K562 (cell line): ENCODE results near the gene CMBL. TPM values are rescaled to one million over a fixed set of nuclear protein-coding genes. Genes with fewer than 3 reads are reported as not detected.

Experiments used
- ATAC-seq: fragments of 200-7000 bp; cut with Tn5 transposase; 3 replicates; pipeline ENCODE4 v1.9.1; 2020; ENCODE audit warnings: moderate library complexity
- BruUV-seq: library from RNA; stranded (reverse); fragments of 400-500 nt; replicated peaks from 2 replicates; lab custom pipeline; 2021; lab: Mats Ljungman, UMichigan
- CTCF ChIA-PET: fragments of 300-600 bp; formaldehyde crosslinking; extraction: SDS; loops from one replicate; lab custom pipeline; 2021; ENCODE audit warnings: low intra/inter-chr PET ratio; lab: Yijun Ruan, JAX
- POLR2A ChIA-PET: fragments of 300-600, 350-650 bp; sonication (Branson Sonifier 250); formaldehyde crosslinking; extraction: SDS; loops from one replicate; lab custom pipeline; 2021; ENCODE audit warnings: antibody characterized with exemption, inconsistent platforms; lab: Yijun Ruan, JAX
- DNase-seq, 4 experiments: peaks; one replicate each; pipeline versions ENCODE4 v3.0.0 to v3.0.0-alpha.2; 2011 to 2018; ENCODE audit warnings: low spot score in 3 of 4, mixed read lengths in 3 of 4; ENCODE audit errors: extremely low read depth in 1 of 4
- FAIRE-seq: peaks from 2 replicates; lab custom pipeline; 2011; peaks lifted over from hg19 to GRCh38; lab: Jason Lieb, UNC
- H2AFZ ChIP-seq: 2 replicates; pipeline ENCODE4 v1.6.0; 2011; ENCODE audit warnings: low read depth, low read length, control low read depth, inconsistent platforms
- H3K27ac ChIP-seq: fragments of 200-600 bp; 3 replicates; pipeline ENCODE4 v1.8.0; 2011; ENCODE audit warnings: low read depth, mild to moderate bottlenecking, control low read depth, inconsistent platforms, low read length, moderate library complexity, mixed read lengths; ENCODE audit errors: extremely low read depth
- H3K27me3 ChIP-seq, 2 experiments: fragments of 300-600 bp in 1 of 2; 2 replicates in 1 of 2; 3 replicates in 1 of 2; pipeline versions ENCODE4 v1.6.0 to v1.8.0; 2011; ENCODE audit warnings: inconsistent platforms in 2 of 2, low read length in 2 of 2, mild to moderate bottlenecking in 1 of 2, mixed read lengths in 1 of 2, moderate library complexity in 1 of 2; ENCODE audit not compliant: control insufficient read depth in 2 of 2, insufficient read depth in 2 of 2
- H3K36me3 ChIP-seq: fragments of 300-600 bp; 3 replicates; pipeline ENCODE4 v1.8.0; 2011; ENCODE audit warnings: mild to moderate bottlenecking, low read length, inconsistent platforms; ENCODE audit not compliant: control insufficient read depth, insufficient read depth
- H3K4me1 ChIP-seq, 2 experiments: fragments of 200-600 bp in 1 of 2; replicated peaks in 1 of 2; 2 replicates in 1 of 2; 3 replicates in 1 of 2; pipeline versions ENCODE4 v1.5.1 to v1.8.0; 2011; ENCODE audit warnings: inconsistent platforms in 2 of 2, low read length in 2 of 2, mild to moderate bottlenecking in 1 of 2, mixed read lengths in 1 of 2, moderate library complexity in 1 of 2; ENCODE audit not compliant: control insufficient read depth in 2 of 2, insufficient read depth in 2 of 2
- H3K4me2 ChIP-seq: 2 replicates; pipeline ENCODE4 v1.6.1; 2011; ENCODE audit warnings: low read length, control low read depth, inconsistent platforms, mixed read lengths; ENCODE audit not compliant: insufficient read depth
- H3K4me3 ChIP-seq: fragments of 200-600 bp; sonication (generic), shearing (Covaris generic); 2 replicates; pipeline ENCODE4 v1.5.1; 2016; ENCODE audit warnings: control low read depth, inconsistent platforms
- H3K79me2 ChIP-seq: fragments of 200-600 bp; 3 replicates; pipeline ENCODE4 v1.8.0; 2011; ENCODE audit warnings: low read length, inconsistent platforms; ENCODE audit not compliant: control insufficient read depth, insufficient read depth
- H3K9ac ChIP-seq, 2 experiments: 2 replicates each; pipeline versions ENCODE4 v1.6.0 to v1.6.1; 2011; ENCODE audit warnings: low read depth in 2 of 2, low read length in 2 of 2, control low read depth in 1 of 2, inconsistent platforms in 1 of 2, mild to moderate bottlenecking in 1 of 2, mixed read lengths in 1 of 2; ENCODE audit not compliant: insufficient read depth in 1 of 2
- H3K9me1 ChIP-seq: one replicate; pipeline ENCODE4 v1.6.0; 2011; ENCODE audit warnings: inconsistent platforms, mild to moderate bottlenecking, low read length, moderate library complexity; ENCODE audit not compliant: control insufficient read depth, insufficient read depth
- H3K9me3 ChIP-seq: replicated peaks from 2 replicates; pipeline ENCODE4 v1.5.1; 2011; ENCODE audit warnings: low read depth, low read length, inconsistent platforms; ENCODE audit not compliant: control insufficient read depth, insufficient read depth
- H4K20me1 ChIP-seq: replicated peaks from 2 replicates; pipeline ENCODE4 v1.6.1; 2011; ENCODE audit warnings: low read length, inconsistent platforms, mixed read lengths; ENCODE audit not compliant: control insufficient read depth, insufficient read depth
- CREB1 ChIP-seq, 2 experiments: sonication (generic) in 1 of 2; formaldehyde crosslinking in 1 of 2; IDR thresholded peaks; 2 replicates each; pipeline versions ENCODE4 v1.6.1 to v1.8.0; 2012 to 2022; ENCODE audit warnings: inconsistent platforms in 1 of 2, mild to moderate bottlenecking in 1 of 2, missing genetic modification reagents in 1 of 2, moderate library complexity in 1 of 2
- KHSRP ChIP-seq: fragments of 450-650 bp; IDR thresholded peaks from 2 replicates; pipeline ENCODE4 v1.6.1; 2017
- MCM7 ChIP-seq, 2 experiments: fragments of 450-650 bp; IDR thresholded peaks; 2 replicates each; pipeline ENCODE4 v1.6.1; 2016 to 2018
- NCOA2 ChIP-seq, 2 experiments: fragments of 450-650 bp; IDR thresholded peaks; 2 replicates each; pipeline ENCODE4 v1.6.1; 2018; ENCODE audit warnings: mild to moderate bottlenecking in 2 of 2, moderate library complexity in 1 of 2; ENCODE audit not compliant: partially characterized antibody in 2 of 2
- OTX1 ChIP-seq: fragments of 450-650 bp; formaldehyde crosslinking; IDR thresholded peaks from 2 replicates; pipeline ENCODE4 v1.4.0; 2022; ENCODE audit warnings: mild to moderate bottlenecking
- PRPF4 ChIP-seq: fragments of 200-400 bp; formaldehyde crosslinking; IDR thresholded peaks from one replicate; pipeline ENCODE4 v1.6.1; 2017; ENCODE audit warnings: low read length, low read depth, mild to moderate bottlenecking; ENCODE audit not compliant: insufficient read depth, poor library complexity, severe bottlenecking
- ZBTB40 ChIP-seq, 2 experiments: fragments of 450-650 bp in 1 of 2; sonication (generic) in 1 of 2; formaldehyde crosslinking in 1 of 2; IDR thresholded peaks; 2 replicates each; pipeline versions ENCODE4 v1.7.1 to v1.9.0; 2016 to 2022; ENCODE audit warnings: inconsistent platforms in 1 of 2, mild to moderate bottlenecking in 1 of 2, missing genetic modification reagents in 1 of 2
- ZNF766 ChIP-seq: fragments of 200-800 bp; sonication (Bioruptor generic); conservative IDR thresholded peaks from 2 replicates; pipeline ENCODE4 v1.6.1; 2016; ENCODE audit warnings: missing genetic modification characterization, missing compliant biosample characterization
- WGBS: fragments of 100-300 bp; shearing (Covaris generic); methylation state at CpG from one replicate; pipeline ENCODE4 v1.1.6; 2016; ENCODE audit warnings: low coverage, mixed read lengths; ENCODE audit not compliant: insufficient coverage; ENCODE audit errors: missing lambda C conversion rate; 5-methylcytosine and 5-hydroxymethylcytosine counted together
- in situ Hi-C: fragments of 300-500 bp; cut with MboI; formaldehyde crosslinking; loops from 4 replicates; pipeline ENCODE4 v1.15.0; 2018; ENCODE audit warnings: inconsistent platforms, mixed read lengths
- intact Hi-C: fragments of 100-400 bp; cut with micrococcal nuclease; formaldehyde crosslinking; loops from 2 replicates; pipeline ENCODE4 v1.14.2; 2022
- polyA plus RNA-seq, 8 experiments: library from polyadenylated mRNA; depleted of rRNA in 4 of 8; stranded (reverse) in 5 of 8; unstranded in 3 of 8; fragments of >200 nt; fragmentation: Nextera tagmentation in 2 of 8; fragmentation: Illumina TruSeq in 1 of 8; extraction: Ambion mirVana in 2 of 8; extraction: Trizol in 1 of 8; gene quantifications; 2 replicates each; pipeline versions ENCODE4 v1.2.1 to v1.2.3, GENCODE V29; 2011 to 2014; ENCODE audit warnings: inconsistent platforms in 1 of 8, missing spikeins in 1 of 8
- total RNA-seq, 7 experiments: library from RNA; depleted of rRNA in 6 of 7; stranded (reverse); fragments of >200 nt in 6 of 7; fragmentation: Illumina TruSeq in 2 of 7; extraction: Trizol in 2 of 7; gene quantifications; 2 replicates each; pipeline versions ENCODE4 v1.2.1 to v1.2.3, GENCODE V29; 2011 to 2021; ENCODE audit warnings: low replicate concordance in 1 of 7
- TF ChIP-seq, protein P1 (sequence below), 2 experiments: fragments of 450-650 bp; IDR thresholded peaks; 2 replicates each; pipeline ENCODE4 v1.6.1; 2016

The CMBL gene
- total and polyA plus RNA-seq, 9 of the 15 experiments (the other 6 are each of a cell fraction or from before 2014, with no cell fraction given) = 22.6 to 192 (median 71.1) TPM

- TF ChIP-seq, protein P1, sequence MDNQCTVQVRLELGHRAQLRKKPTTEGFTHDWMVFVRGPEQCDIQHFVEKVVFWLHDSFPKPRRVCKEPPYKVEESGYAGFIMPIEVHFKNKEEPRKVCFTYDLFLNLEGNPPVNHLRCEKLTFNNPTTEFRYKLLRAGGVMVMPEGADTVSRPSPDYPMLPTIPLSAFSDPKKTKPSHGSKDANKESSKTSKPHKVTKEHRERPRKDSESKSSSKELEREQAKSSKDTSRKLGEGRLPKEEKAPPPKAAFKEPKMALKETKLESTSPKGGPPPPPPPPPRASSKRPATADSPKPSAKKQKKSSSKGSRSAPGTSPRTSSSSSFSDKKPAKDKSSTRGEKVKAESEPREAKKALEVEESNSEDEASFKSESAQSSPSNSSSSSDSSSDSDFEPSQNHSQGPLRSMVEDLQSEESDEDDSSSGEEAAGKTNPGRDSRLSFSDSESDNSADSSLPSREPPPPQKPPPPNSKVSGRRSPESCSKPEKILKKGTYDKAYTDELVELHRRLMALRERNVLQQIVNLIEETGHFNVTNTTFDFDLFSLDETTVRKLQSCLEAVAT (IDR thresholded peaks at IDR 0.05) = no peak
Observed at GRCh38 chr5:10303699-10304170, 4.0 kb downstream of the CMBL start (continued).

DNA sequence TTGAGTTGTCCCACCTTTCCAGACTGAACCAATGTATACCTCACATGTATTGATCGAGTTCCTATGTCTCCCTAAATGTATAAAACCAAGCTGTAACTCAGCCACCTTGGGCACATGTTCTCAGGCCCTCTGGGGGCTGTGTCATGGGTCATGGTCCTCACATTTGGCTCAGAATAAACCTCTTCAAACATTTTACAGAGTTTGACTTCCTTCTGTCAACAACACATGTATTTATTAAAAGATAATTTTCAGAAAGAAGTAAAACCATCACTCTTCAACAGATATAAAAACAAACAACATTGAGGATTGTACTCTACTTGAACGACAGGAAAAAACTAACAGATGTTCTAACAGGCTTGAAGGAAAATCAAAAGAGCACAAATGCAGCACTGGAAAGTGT, 4.5 kb downstream of the CMBL start:
- Histone ChIP-seq H3K4me2 (peak overlapping the region; percentile 75), H3K27me3 (no peaks in the 10 kb centered on the region), H2AFZ (peak overlapping the region; percentile 67), H3K4me3 (no peak overlapping the region), H3K4me1 (peaks cover 39 to 44% of the 10 kb centered on the region in 2 experiments), H3K9me1 (no peaks in the 10 kb centered on the region), H3K9ac (peak overlapping the region in 1 of 2 experiments; percentile 79; a peak in 2 of 4 replicates), H3K9me3 (0 out of 2 replicates have a peak, but pooled peaks cover 4% of the 10 kb centered on the region), H3K79me2 (peaks cover 95% of the 10 kb centered on the region), H3K36me3 (peaks cover 48% of the 10 kb centered on the region), H3K27ac (peak overlapping the region; percentile 94), H4K20me1 (no peaks in the 10 kb centered on the region)
- DNase-seq = no peak
- CTCF ChIA-PET = no interaction called here
- in situ Hi-C loops = no loop called here
- no peak for FAIRE-seq
- WGBS = 17% methylated on average over 2 of the region's 2 CpGs
- no peak for ATAC-seq
- intact Hi-C loops = loop anchor here (1.0 to 10.0 kb wide), 2 partner anchors 9 to 302 kb away; no protein-coding TSS in a partner anchor
- POLR2A ChIA-PET = interaction anchor here (0.6 to 1.1 kb wide), 3 partner anchors 35 to 73 kb away, joined by 3 read pairs; no protein-coding TSS in a partner anchor
- BruUV-seq = no TSS peak
- TF ChIP-seq CREB1 (IDR thresholded peaks at IDR 0.05) (no peak), CREB1 (CRISPR knock-in tag; IDR thresholded peaks at IDR 0.05) (no peak), NCOA2 (IDR thresholded peaks at IDR 0.05; ENCODE audit: partially characterized antibody in 2 of 2) (no peak), ZNF766 (CRISPR knock-in tag) (no peak), KHSRP (0 out of 2 replicates have a peak, but pooled peaks have one; percentile 12), ZBTB40 (IDR thresholded peaks at IDR 0.05) (0 out of 2 replicates have a peak, but pooled peaks have one; percentile 6), ZBTB40 (CRISPR knock-in tag; IDR thresholded peaks at IDR 0.05) (no peak), MCM7 (IDR thresholded peaks at IDR 0.05) (no peak), OTX1 (CRISPR knock-in tag) (no peak), PRPF4 (no peak)
